Fibroblast of pulmonary artery (primary cell): ENCODE measurements around the gene ASB13.

Experiments
- DNase-seq: peaks from one replicate; pipeline ENCODE4 v3.0.0-alpha.2; 2010; ENCODE audit warnings: low read depth
- H3K4me3 ChIP-seq: replicated peaks from 2 replicates; pipeline ENCODE4 v1.5.1; 2011; ENCODE audit warnings: low read depth, mild to moderate bottlenecking, control low read depth, low read length, moderate library complexity
- CTCF ChIP-seq: IDR thresholded peaks from 2 replicates; pipeline ENCODE4 v1.5.1; 2011; ENCODE audit warnings: mild to moderate bottlenecking, control low read depth, low read length, inconsistent platforms; ENCODE audit errors: missing control alignments

The ASB13 gene

GRCh38 chr10:5615316-5615715 lies 51.1 kb downstream of the ASB13 start:
- DNase-seq: no peak
- no peak for TF ChIP-seq CTCF
- no peak overlapping the region for H3K4me3 ChIP-seq

GRCh38 chr10:5614155-5614721 lies 52.2 kb downstream of the ASB13 start:
- no peak overlapping the region for H3K4me3 ChIP-seq
- peak; percentile 43 for DNase-seq
- TF ChIP-seq CTCF: no peak

GRCh38 chr10:5613481-5614154 lies 52.8 kb downstream of the ASB13 start:
- H3K4me3 ChIP-seq: no peak overlapping the region
- no peak for TF ChIP-seq CTCF

GRCh38 chr10:5611899-5612680 lies 54.3 kb downstream of the ASB13 start:
- no peak for DNase-seq
- TF ChIP-seq CTCF: no peak
- H3K4me3 ChIP-seq: no peak overlapping the region

More at GRCh38 chr10:5613481-5614154, 52.8 kb downstream of the ASB13 start:
- no peak for DNase-seq

- DNase-seq: no peak
- no peak overlapping the region for H3K4me3 ChIP-seq
- TF ChIP-seq CTCF: no peak
Measured at GRCh38 chr10:5609952-5610616, 56.3 kb downstream of the ASB13 start.

- no peak for DNase-seq
- H3K4me3 ChIP-seq: no peak overlapping the region
- no peak for TF ChIP-seq CTCF
Measured at GRCh38 chr10:5608608-5609220, 57.7 kb downstream of the ASB13 start.
